HCT116 (cell line): Measurements from ENCODE around the gene DPYD. TPM values are rescaled to one million over a fixed set of nuclear protein-coding genes. Genes with fewer than 3 reads are reported as not detected.

Experiments used
- ATAC-seq: fragments of 200-7000 bp; cut with Tn5 transposase; 2 replicates; pipeline ENCODE4 v1.9.1; 2020; ENCODE audit warnings: mild to moderate bottlenecking, moderate library complexity
- BruUV-seq: library from RNA; stranded (reverse); fragments of 400-500 nt; replicated peaks from 2 replicates; lab custom pipeline; 2021; lab: Mats Ljungman, UMichigan
- CTCF ChIA-PET: fragments of 300-600 bp; sonication (Branson Sonifier 250); formaldehyde crosslinking; loops from one replicate; lab custom pipeline; 2021; ENCODE audit warnings: antibody characterized with exemption; lab: Charles Lee
- POLR2A ChIA-PET: fragments of 300-600, 350-600 bp; sonication (Branson Sonifier 250); formaldehyde crosslinking; loops from one replicate; lab custom pipeline; 2021; ENCODE audit warnings: antibody characterized with exemption; lab: Charles Lee
- RAD21 ChIA-PET, 2 experiments: fragments of 300-600 bp; sonication (Branson Sonifier 250); formaldehyde crosslinking; loops; one replicate each; lab custom pipeline; 2023; ENCODE audit warnings: low total read pairs in 2 of 2; ENCODE audit not compliant: uncharacterized antibody in 2 of 2, unreplicated experiment in 2 of 2, low non-redundant PET in 1 of 2; lab: Charles Lee
- DNase-seq: peaks from one replicate; pipeline ENCODE4 v3.0.0-alpha.2; 2010; ENCODE audit warnings: low read depth, low spot score
- H2AFZ ChIP-seq: fragments of 200-600 bp; shearing (Covaris generic), sonication (generic); 2 replicates; pipeline ENCODE4 v1.6.1; 2017; ENCODE audit warnings: low read depth, mixed run types, mixed read lengths, antibody characterized with exemption, low read length; ENCODE audit not compliant: poor library complexity, severe bottlenecking
- H3K27ac ChIP-seq: 2 replicates; pipeline ENCODE4 v1.5.1; 2012; ENCODE audit warnings: low read depth, low read length
- H3K27me3 ChIP-seq: fragments of 200-600 bp; sonication (generic); 2 replicates; pipeline ENCODE4 v1.6.1; 2016; ENCODE audit warnings: mixed run types, low read length, mixed read lengths; ENCODE audit not compliant: insufficient read depth
- H3K36me3 ChIP-seq, 2 experiments: fragments of 200-500 bp in 1 of 2; fragments of 200-600 bp in 1 of 2; sonication (Bioruptor generic) in 1 of 2; sonication (generic) in 1 of 2; 2 replicates each; pipeline versions ENCODE4 v1.5.1 to v1.6.1; 2014 to 2016; ENCODE audit warnings: low read length in 2 of 2, inconsistent platforms in 1 of 2, mixed read lengths in 1 of 2, mixed run types in 1 of 2; ENCODE audit not compliant: insufficient read depth in 2 of 2, control insufficient read depth in 1 of 2
- H3K4me1 ChIP-seq, 2 experiments: fragments of 200-600 bp in 1 of 2; sonication (generic) in 1 of 2; 2 replicates each; pipeline versions ENCODE4 v1.5.1 to v1.6.1; 2012 to 2017; ENCODE audit warnings: low read length in 2 of 2, inconsistent platforms in 1 of 2, mild to moderate bottlenecking in 1 of 2, mixed read lengths in 1 of 2, mixed run types in 1 of 2, moderate library complexity in 1 of 2; ENCODE audit not compliant: insufficient read depth in 2 of 2, control insufficient read depth in 1 of 2
- H3K4me2 ChIP-seq: fragments of 200-600 bp; sonication (generic); 2 replicates; pipeline ENCODE4 v1.6.1; 2017; ENCODE audit warnings: mixed run types, low read length, mixed read lengths
- H3K4me3 ChIP-seq, 2 experiments: fragments of 200-600 bp in 1 of 2; sonication (generic) in 1 of 2; replicated peaks in 1 of 2; 2 replicates each; pipeline ENCODE4 v1.5.1; 2011 to 2016; ENCODE audit warnings: low read length in 2 of 2, control low read depth in 1 of 2, low read depth in 1 of 2, mild to moderate bottlenecking in 1 of 2, mixed read lengths in 1 of 2, mixed run types in 1 of 2
- H3K79me2 ChIP-seq: fragments of 200-600 bp; sonication (generic); 2 replicates; pipeline ENCODE4 v1.6.1; 2017; ENCODE audit warnings: mild to moderate bottlenecking, mixed run types, low read length, moderate library complexity, mixed read lengths; ENCODE audit not compliant: insufficient read depth
- H3K9ac ChIP-seq: fragments of 200-600 bp; sonication (generic); 2 replicates; pipeline ENCODE4 v1.6.1; 2016; ENCODE audit warnings: low read length, mixed read lengths
- H3K9me2 ChIP-seq: fragments of 200-600 bp; sonication (generic), shearing (Covaris generic); 2 replicates; pipeline ENCODE4 v1.6.1; 2017; ENCODE audit warnings: mixed run types, mild to moderate bottlenecking, moderate library complexity; ENCODE audit not compliant: insufficient read depth
- H3K9me3 ChIP-seq, 2 experiments: fragments of 200-500 bp in 1 of 2; fragments of 200-600 bp in 1 of 2; sonication (Bioruptor generic) in 1 of 2; sonication (generic) in 1 of 2; 2 replicates each; pipeline ENCODE4 v1.6.1; 2014 to 2017; ENCODE audit warnings: low read length in 2 of 2, mixed read lengths in 2 of 2, inconsistent platforms in 1 of 2, low read depth in 1 of 2, mild to moderate bottlenecking in 1 of 2, mixed run types in 1 of 2, moderate library complexity in 1 of 2; ENCODE audit not compliant: control insufficient read depth in 1 of 2, insufficient read depth in 1 of 2
- H4K20me1 ChIP-seq: fragments of 200-600 bp; sonication (generic), shearing (Covaris generic); 2 replicates; pipeline ENCODE4 v1.6.1; 2017; ENCODE audit warnings: mixed run types, mild to moderate bottlenecking, moderate library complexity; ENCODE audit not compliant: insufficient read depth
- EGR1 ChIP-seq: IDR thresholded peaks from 2 replicates; pipeline ENCODE4 v1.6.1; 2012; ENCODE audit warnings: low read depth
- EZH2 ChIP-seq: fragments of 200-600 bp; sonication (generic); IDR thresholded peaks from 2 replicates; pipeline ENCODE4 v1.6.1; 2017; ENCODE audit warnings: antibody characterized with exemption, mixed run types
- FOSL1 ChIP-seq: IDR thresholded peaks from 2 replicates; pipeline ENCODE4 v1.6.1; 2012; ENCODE audit warnings: low read depth
- SP1 ChIP-seq: IDR thresholded peaks from 2 replicates; pipeline ENCODE4 v1.6.1; 2012; ENCODE audit warnings: low read depth
- SRF ChIP-seq: IDR thresholded peaks from 2 replicates; pipeline ENCODE4 v1.6.1; 2012; ENCODE audit warnings: low read depth
- TCF7L2 ChIP-seq: IDR thresholded peaks from 2 replicates; pipeline ENCODE4 v1.7.0; 2011; ENCODE audit warnings: borderline replicate concordance, inconsistent platforms; ENCODE audit not compliant: insufficient read depth, insufficient read length; ENCODE audit errors: extremely low read depth
- intact Hi-C: fragments of 100-400 bp; cut with micrococcal nuclease; formaldehyde crosslinking; loops from 2 replicates; pipeline ENCODE4 v1.10.0; 2022
- total RNA-seq: library from RNA; stranded (reverse); gene quantifications from one replicate; pipeline ENCODE4 v1.2.1, GENCODE V29; 2021; ENCODE audit not compliant: unreplicated experiment
- TF ChIP-seq, protein P1 (sequence below): IDR thresholded peaks from 2 replicates; pipeline ENCODE4 v1.6.1; 2012; ENCODE audit warnings: low read depth
- TF ChIP-seq, protein P2 (sequence below): IDR thresholded peaks from 2 replicates; pipeline ENCODE4 v1.6.1; 2012
- TF ChIP-seq, protein P3 (sequence below): IDR thresholded peaks from 2 replicates; pipeline ENCODE4 v1.6.1; 2012

DPYD gene
- total RNA-seq, 1 experiment from 2014 or later, result 1.7 TPM

DNA sequence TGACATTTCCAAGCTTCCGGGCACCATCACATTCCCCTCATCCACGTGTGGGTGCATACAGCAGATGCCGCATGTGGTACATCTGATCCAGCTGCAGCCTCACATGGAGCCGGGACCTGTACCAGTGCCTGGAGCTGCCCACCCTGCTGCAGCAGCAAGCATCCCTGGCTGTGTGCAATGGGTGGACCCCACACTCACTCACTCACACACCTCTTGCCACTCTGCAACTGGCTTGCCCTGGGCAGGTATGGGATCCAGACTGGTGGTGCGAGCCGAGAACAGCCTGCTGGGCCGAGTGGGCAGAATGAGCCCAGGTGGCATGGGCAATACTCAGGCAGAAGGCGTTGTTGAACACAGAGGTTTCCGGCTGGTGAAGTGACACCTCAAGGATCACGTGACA, 75.0 kb downstream of the DPYD start:
- no peak overlapping the region for H3K4me3 ChIP-seq
- H3K9me2 ChIP-seq, result no peaks in the 10 kb centered on the region
- H2AFZ ChIP-seq, result no peak overlapping the region
- peaks cover 0 to 5% of the 10 kb centered on the region in 2 experiments; a peak in 2 of 4 replicates for H3K4me1 ChIP-seq
- BruUV-seq, result no TSS peak
- H3K27me3 ChIP-seq, result no peaks in the 10 kb centered on the region
- no peak overlapping the region for H3K27ac ChIP-seq
- no peaks in the 10 kb centered on the region for H4K20me1 ChIP-seq
- ChIA-PET RAD21 (no interaction called here), CTCF (no interaction called here), POLR2A (no interaction called here)
- H3K36me3 ChIP-seq, result no peaks in the 10 kb centered on the region
- intact Hi-C loops, result no loop called here
- ATAC-seq (no peak), DNase-seq (no peak)
- H3K9me3 ChIP-seq, result no peaks in the 10 kb centered on the region
- H3K79me2 ChIP-seq, result no peaks in the 10 kb centered on the region
- H3K9ac ChIP-seq, result no peak overlapping the region
- no peak overlapping the region for H3K4me2 ChIP-seq
- no peak for TF ChIP-seq SP1
- TF ChIP-seq EGR1, result no peak
- no peak for TF ChIP-seq TCF7L2
- TF ChIP-seq, protein P1, sequence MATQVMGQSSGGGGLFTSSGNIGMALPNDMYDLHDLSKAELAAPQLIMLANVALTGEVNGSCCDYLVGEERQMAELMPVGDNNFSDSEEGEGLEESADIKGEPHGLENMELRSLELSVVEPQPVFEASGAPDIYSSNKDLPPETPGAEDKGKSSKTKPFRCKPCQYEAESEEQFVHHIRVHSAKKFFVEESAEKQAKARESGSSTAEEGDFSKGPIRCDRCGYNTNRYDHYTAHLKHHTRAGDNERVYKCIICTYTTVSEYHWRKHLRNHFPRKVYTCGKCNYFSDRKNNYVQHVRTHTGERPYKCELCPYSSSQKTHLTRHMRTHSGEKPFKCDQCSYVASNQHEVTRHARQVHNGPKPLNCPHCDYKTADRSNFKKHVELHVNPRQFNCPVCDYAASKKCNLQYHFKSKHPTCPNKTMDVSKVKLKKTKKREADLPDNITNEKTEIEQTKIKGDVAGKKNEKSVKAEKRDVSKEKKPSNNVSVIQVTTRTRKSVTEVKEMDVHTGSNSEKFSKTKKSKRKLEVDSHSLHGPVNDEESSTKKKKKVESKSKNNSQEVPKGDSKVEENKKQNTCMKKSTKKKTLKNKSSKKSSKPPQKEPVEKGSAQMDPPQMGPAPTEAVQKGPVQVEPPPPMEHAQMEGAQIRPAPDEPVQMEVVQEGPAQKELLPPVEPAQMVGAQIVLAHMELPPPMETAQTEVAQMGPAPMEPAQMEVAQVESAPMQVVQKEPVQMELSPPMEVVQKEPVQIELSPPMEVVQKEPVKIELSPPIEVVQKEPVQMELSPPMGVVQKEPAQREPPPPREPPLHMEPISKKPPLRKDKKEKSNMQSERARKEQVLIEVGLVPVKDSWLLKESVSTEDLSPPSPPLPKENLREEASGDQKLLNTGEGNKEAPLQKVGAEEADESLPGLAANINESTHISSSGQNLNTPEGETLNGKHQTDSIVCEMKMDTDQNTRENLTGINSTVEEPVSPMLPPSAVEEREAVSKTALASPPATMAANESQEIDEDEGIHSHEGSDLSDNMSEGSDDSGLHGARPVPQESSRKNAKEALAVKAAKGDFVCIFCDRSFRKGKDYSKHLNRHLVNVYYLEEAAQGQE, result no peak
- TF ChIP-seq, protein P2, sequence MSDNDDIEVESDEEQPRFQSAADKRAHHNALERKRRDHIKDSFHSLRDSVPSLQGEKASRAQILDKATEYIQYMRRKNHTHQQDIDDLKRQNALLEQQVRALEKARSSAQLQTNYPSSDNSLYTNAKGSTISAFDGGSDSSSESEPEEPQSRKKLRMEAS, result no peak
- no peak for TF ChIP-seq SRF
- TF ChIP-seq EZH2, result no peak
- TF ChIP-seq, protein P3, sequence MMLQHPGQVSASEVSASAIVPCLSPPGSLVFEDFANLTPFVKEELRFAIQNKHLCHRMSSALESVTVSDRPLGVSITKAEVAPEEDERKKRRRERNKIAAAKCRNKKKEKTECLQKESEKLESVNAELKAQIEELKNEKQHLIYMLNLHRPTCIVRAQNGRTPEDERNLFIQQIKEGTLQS, result no peak
- TF ChIP-seq FOSL1, result no peak
- TF ChIP-seq, all 23 proteins: peak for 0
